GM18868 (cell line): ENCODE measurements around the gene INPP1.
"Not testable (repeated sequence)": the region's sequence is repeated elsewhere in the genome, so short reads cannot be mapped to it uniquely, and the experiment has no call there.

Source experiments
- ATAC-seq: cut with Tn5 transposase; IDR thresholded peaks from one replicate; pipeline ENCODE4 v1.9.1; 2021; ENCODE audit warnings: mild to moderate bottlenecking, moderate library complexity; ENCODE audit not compliant: unreplicated experiment

Gene INPP1, protein sequence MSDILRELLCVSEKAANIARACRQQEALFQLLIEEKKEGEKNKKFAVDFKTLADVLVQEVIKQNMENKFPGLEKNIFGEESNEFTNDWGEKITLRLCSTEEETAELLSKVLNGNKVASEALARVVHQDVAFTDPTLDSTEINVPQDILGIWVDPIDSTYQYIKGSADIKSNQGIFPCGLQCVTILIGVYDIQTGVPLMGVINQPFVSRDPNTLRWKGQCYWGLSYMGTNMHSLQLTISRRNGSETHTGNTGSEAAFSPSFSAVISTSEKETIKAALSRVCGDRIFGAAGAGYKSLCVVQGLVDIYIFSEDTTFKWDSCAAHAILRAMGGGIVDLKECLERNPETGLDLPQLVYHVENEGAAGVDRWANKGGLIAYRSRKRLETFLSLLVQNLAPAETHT

DNA sequence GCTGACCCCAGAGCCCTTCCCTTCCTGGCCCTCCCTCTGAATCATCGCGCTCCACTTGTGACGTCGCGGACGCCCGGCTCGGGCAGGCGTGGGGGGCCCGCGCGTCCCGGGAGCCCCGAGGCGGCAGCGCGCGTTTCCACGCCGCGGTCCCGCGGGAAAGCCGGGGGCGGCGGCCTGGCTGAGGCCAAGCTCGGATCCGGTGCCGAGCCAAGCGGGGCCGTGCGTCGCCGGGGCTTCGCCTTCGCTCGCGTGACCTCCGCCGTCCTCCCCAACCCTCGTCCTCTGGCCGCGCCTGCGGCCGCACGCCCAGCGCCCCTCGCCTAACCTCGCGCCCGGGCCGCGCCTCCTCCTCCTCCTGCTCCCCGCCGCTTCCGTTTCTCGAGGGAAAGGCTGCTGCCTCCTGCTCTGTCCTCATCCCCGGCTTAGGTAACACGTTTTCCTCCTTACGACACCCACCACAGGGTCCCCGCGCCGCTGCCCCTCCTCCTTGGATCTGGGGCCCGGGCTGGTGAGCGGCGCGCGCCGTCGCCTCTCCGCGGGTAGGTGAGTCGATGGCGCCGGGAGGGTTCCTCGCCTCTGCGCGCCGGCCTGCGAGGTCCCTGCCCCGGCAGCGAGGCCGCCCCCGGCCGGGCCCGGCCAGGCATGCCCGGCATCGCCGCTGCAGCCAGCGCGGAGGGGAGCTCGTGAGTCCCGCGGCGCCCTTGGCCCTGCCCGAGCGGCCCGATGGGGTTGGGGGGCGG, at the start of gene INPP1:
INPP1 (plus strand) TSS at position 54 of the 740 bp plus-strand sequence. CDS start 16,514 bp downstream, outside the sequence.
- peak; percentile 62 for ATAC-seq

DNA sequence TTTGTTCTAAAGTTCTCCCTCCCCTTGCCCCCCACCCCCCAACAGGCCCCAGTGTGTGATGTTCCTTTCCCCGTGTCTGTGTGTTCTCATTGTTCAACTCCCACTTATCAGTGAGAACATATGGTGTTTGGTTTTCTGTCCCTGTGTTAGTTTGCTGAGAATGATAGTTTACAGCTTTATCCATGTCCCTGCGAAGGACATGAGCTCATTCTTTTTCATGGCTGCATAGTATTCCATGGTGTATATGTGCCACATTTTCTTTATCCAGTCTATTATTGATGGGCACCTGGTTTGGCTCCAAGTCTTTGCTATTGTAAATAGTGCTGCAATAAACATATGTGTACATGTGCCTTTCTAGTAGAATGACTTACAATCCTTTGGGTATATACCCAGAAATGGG, 45.5 kb upstream of the INPP1 start:
- not testable (repeated sequence) for ATAC-seq

DNA sequence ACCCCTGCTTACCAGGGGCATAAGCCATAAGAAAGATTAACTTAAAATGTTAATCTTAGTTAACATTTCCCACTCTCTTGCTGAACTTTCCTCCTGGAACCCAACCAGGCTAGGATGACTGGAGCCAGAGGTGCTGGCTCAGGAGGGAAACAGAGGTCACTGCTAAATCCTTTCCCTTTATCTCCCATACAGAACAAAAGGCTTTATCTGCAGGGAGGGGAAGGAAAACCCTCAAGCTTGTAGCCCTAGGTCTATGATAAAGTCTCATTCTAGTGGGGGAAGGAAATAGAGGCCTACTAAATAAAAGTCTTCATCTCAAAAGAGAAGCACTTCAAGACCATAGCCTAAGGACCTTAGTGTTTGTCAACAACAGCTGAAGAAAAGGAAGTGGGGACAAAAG, 42.4 kb upstream of the INPP1 start:
- ATAC-seq, result no peak

DNA sequence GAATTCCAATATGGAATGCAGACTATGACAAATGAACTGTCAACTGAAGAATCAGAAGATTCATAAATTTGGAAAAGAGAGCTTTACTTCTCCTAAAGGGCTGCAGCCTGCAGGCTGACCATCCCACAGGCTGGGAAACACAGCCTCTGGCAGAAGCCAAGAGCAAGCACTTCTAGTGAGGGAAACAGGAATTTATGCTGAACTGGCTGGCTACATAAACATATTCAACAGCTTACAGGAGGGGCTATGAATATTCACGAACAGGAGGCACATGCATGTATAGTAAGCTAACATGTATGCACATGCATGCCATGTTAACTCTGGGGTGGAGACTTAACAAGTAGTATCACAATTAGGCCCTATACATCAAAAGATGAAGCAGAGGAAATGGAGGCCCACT, 41.3 kb upstream of the INPP1 start:
- no peak for ATAC-seq

DNA sequence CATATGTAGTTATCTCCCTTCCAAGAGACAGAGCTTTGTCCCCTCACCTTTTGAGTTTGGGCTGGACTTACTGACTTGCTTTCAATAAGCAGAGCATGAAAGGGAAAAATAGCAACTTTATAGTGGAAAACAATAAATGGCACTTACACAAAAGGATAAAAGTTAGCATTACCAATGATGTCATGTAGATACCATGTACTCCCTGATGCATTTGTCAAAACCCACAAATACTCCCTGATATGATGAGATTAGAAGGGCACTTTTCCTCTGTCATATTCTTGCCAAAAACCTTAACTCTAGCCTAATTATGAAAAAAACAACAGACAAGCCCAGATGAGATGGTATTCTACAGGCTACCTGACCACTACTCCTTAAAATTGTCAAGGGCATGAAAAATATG, 39.7 kb upstream of the INPP1 start:
- ATAC-seq, result no peak

DNA sequence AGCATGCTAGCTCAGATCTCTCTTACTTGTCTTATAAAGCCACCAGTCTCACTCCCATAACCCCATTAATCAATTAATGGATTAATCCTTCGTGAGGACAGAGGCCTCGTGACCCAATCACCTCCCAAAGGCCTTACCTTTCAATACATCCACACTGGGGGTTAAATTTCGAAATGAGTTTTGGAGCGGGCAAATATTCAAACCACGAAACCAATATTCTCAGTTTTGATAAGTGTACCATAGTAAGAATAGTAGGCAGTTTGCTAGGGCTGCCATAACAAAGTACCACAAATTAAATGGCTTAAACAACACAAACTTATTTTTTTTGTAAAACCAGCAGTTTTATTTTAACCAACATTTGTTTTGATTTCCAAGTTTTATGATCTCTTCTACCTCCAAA, 39.0 kb upstream of the INPP1 start:
- no peak for ATAC-seq

DNA sequence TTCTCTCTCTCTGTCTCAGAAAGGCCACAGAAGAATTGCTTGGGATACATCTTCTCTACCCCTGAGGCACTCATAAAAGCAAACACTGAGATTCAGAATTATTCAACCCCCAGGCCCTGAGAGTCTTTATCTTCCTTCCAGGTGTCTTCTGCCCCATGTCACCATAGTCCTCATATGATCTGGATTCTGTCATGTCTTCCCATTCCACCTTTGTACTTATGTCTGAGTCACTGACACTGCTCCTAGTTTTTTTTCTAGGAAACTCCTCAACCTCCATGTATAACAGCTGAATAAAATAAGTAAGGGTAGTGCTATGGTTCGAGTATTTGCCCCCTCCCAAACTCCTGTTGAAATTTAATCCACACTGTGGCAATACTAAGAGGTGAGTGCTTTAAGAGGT, 35.4 kb upstream of the INPP1 start:
- no peak for ATAC-seq

DNA sequence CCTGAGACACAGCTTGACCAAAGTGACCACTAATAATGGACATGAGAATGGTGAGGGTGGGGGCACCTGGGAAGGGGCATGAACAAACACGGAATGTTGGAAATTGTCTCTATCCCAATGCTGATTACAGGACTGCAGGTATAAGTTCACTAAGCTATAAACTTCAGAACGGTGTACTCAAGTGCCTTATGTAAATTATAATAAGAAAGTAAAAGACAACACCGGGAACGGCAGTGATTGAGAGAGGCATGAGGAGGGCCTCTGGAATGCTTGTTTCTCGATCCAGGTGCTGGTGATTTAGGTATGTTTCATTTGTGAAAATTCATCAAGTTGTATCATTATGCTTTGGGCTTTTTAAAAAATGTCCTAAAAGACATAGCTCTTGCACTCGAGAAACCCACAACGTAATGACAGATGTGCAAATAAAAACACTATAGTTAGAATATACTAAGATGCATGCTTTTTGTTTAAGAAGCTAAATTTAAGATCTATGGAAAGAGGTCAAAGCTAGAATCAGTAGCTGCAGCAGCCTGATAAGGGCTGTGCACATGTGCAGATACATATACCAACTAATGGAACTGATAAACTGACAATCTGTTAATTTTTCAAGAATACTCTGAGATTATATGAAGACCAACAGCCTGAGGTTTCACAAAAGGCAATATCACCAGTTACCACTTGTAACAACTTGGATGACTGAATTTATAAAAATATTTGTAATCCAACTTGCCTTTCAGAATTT, 31.3 kb upstream of the INPP1 start:
- no peak for ATAC-seq

DNA sequence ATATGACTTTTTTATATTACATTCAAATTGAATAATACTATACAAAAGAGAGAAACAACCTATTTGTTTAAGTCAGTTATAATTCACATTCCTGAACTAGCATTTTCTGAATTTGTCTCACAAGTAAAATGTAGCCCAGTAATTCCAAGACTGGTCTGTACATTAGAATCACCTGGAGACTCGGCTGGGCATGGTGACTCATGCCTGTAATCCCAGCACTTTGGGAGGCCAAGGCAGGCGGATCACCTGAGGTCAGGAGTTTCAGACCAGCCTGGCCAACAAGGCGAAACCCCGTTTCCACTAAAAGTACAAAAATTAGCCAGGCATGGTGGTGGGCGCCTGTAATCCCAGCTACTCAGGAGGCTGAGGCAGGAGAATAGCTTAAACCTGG, 30.8 kb upstream of the INPP1 start:
- ATAC-seq, result not testable (repeated sequence)

DNA sequence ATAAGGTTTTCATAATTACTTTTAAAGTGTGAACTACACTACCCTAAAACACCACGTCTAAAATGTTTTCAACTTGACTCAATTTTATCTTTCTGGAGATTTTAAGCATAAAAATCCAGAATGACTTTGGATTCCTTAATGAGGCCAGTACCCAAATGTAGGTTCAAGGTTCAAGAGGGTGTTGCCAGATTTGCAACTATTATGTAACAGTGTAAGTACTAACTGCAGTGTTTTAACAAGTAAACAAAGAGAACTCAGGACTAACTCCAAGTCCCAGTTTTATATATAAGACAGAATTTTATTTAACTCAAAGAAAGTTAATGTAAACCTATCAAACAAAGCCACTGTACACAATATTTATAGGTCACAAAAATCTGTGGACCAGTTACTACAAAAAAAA, 29.5 kb upstream of the INPP1 start:
- no peak for ATAC-seq

DNA sequence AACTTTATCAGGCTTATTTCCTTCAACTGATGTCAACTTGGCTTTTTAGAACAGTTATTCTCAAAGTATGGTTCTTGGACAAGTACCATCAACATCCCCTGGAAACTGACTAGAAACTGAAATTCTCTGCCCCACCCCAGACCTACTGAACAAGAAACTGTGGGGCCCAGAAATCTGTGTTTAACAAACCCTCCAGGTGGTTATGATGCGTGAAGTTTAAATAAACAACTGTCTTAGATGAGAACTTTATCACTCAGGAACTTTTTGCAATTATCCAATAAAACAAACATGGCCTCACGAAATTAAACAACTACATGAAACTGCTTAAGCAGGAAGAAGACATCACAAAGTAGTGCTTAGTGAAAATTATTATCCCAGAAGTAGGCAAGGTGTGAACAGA, 28.1 kb upstream of the INPP1 start:
- no peak for ATAC-seq

DNA sequence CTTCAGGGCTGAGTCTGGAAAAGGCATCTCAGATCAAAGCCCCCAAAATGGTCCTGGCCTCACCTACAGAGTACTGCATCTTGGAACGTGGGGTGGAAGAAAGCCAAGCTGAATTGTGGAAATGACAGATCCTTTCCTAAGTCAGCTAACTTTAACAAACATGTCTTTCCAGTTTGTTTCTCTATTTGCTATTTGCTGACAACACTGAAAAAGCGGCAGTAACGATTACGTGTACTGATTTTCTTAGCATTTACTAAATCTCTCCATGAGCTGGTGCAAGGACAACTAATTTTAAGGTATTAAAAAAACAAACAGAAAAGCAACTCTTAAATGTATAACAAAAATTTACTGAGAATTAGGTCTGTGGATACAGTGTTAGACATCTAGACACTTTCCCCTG, 24.9 kb upstream of the INPP1 start:
- no peak for ATAC-seq

DNA sequence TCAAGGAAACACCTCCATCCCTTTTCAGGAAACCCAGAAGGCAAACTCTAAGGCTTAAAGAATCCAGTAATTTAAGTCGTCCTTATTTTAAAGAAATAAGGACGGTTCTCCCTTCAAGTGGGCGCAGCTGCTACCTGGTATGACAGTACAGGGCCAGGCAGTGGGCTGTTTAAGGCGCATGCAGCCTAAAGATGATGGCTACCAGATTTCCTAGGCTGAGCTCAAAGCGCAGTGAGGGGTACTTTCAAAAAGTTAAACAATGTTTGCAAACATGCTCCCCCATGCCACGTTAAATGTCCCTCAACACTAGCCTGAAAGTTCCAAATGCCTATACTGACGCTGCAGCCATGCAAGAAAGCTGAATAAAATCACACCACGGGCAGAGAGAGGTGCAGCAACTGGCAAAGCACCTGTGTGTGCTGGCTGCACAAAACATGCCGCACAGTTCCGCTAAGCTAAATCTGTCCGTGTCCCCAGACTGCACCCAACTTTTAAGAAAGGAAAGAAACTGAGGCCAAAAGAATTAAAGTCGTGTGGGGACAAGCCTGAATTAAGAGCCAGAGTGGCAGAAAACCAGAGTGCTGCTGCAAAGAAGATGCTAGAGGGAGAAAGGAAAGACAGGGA, 24.3 kb upstream of the INPP1 start:
- ATAC-seq, result peak; percentile 31

DNA sequence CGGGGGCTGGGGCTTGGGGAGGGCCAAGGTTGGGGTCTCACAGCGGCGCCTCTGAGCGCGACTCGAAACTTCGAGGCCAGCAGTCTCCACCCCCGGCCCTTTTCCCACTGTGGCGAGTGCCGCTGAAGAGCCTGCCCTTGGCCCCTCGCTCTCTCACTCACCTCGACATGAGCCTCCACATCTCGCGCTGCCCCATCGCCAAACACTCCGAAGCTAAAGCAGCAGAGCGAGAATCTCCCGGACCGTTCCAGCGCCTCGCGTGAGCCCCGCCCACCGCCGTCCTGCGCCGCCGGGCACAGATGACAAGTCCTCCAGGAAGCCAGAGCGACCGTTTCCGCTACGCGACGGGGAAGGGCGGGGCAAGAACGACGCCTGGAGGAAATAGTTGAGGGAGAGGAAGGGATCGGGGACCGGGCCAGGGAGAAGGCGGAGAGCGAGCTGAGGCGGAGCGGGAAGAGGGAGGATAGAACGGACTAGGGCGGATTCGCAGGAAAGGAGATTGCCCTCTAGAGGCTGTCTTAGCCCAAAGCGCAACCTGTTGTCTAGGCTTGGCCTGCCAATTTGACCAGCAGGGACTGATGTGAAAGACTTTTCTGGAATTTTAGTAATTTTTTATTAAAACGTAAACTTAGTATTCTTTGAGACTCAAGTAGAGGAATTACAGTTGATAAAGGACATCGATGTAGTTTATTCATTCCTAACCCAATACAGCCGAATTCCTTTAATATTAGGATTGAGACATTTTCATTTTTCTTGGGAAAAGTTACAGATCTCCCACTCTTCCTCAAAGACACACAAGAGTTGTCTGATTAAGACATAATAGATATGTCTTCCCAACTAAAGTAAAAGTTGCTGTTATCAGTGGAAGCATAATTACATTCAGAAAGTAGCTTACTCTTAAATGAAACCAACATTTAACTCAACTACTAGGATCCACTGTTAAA, 23.6 kb upstream of the INPP1 start, which contains the start of gene HIBCH:
HIBCH (minus strand) TSS at position 272 of the 944 bp plus-strand sequence; CDS start at position 196, 76 bp downstream.
- ATAC-seq, result peak; percentile 94

DNA sequence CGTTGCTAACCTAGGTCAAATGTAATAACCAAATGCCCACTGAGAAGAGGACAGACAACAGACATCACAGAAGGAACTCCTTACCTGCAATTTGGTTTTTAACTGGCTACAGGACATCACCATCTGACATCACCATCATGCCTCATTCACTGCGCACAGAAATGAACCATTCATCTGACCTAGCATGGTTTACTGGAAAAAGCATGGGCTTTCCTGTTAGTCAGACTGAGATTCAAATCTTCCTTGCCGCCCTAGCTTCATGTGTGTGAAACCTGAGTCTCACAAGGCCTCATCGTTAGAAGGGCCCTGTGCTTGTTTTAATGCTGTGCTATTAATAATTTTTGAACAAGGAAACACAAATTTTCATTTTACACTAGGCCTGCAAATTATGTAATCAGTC, 22.7 kb upstream of the INPP1 start:
- ATAC-seq, result no peak

DNA sequence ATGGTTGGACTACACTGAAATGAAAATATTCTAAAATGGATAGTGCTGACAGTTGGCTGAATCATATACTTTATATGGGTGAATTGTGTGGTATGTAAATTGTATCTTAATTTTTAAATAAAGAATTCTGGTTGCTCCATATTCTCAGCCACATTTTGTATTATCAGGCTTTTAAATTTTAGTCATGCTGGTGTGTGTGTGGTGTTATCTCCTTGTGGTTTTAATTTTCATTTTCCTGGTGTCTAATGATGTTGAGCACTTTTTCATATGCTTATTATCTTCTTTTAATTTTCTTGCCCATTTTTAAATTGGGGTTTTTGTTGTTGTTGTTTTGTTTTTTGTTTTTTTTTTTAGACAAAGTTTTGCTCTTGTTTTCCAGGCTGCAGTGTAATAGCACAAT, 20.0 kb upstream of the INPP1 start:
- ATAC-seq, result no peak

DNA sequence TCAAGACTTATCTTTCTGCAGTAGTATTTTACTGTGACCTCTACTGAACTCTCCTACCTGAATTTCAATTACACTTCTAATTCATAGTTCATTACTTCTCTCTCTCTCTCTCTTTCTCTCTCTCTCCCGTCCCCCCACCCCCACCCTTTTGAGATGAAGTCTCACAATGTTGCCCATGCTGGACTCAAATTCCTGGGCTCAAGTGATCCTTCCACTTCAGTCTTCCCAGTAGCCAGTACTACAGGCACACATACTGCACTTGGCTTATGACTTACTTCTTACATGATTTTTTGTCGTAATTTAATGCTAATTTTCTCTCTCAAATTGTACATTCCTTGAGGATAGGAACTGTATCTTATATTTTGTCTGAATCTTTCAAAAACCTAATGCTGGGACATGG, 17.8 kb upstream of the INPP1 start:
- no peak for ATAC-seq

DNA sequence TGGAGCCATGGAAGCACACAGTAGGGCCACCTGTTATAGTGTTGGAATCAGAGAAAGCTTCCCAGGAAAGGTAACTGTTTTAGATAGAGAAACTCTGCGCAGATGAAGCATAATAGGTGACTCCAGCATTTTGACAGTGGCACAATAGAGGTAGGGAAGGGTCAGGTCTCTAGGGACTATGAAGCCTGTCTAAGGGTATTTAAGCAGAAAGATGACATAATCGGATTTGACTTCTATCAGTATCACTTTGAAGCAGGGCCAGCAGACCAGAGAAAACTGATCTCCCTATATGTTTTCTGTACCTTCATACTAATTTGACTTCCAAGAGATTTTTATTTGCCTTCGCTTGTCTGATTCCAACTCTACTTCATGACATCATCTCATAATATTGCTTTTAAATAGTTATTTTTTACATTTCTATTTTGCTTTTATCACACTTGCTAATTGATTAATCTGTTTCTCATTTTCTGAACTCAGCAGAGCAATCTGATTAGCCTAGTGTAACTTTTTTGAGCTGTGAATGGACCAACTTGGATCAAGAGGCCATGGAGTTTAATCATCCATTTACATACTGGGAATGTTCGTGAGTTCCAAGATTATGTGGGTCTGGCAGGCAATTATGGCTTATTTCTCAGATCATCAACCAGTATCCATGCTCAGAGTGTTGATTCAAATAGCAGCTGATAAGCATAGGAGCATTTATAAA, 15.4 kb upstream of the INPP1 start:
- no peak for ATAC-seq

DNA sequence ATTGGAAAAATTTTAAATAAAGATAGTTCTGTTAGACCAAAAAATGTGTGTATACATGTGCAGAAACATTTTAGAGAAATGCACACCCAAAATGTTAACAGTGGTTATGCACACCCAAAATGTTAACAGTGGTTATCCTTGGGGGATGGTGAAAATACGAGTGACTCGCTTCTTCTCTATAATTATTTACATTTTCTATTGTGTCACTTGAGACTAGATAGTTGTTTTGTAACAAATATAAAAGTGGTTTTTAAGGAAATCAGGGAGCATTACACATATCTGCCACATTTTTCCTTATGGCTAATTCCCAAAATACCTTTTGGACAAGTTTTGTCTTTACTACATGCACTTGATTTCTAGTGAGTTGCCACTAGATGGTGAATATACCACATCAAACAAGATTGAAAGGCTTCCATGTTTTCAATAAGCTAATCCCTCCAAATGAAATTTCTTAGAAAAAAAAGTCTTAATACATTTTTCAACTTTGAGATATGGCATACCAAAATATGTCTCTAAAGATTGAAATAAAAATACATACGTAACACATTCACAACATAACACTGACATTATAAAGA, 14.7 kb upstream of the INPP1 start:
- ATAC-seq, result no peak
